Left lung (tissue), 10 donors: ENCODE results near the gene FASTK. TPM values are rescaled to one million over a fixed set of nuclear protein-coding genes. Genes with fewer than 3 reads are reported as not detected.

Experiments used
- ATAC-seq: fragments of 200-7000 bp; cut with Tn5 transposase; one replicate; pipeline ENCODE4 v1.9.1; 2020; ENCODE audit warnings: moderate library complexity
- DNase-seq, 4 donors: peaks; one replicate each; pipeline ENCODE4 v3.0.0-alpha.2; 2013 to 2020
- H3K27ac ChIP-seq, 2 donors: fragments of 200-600 bp; sonication (generic) in 1 of 2; one replicate each; pipeline versions ENCODE4 v1.5.0 to v1.8.0; 2020 to 2021
- H3K27me3 ChIP-seq, 2 donors: fragments of 200-600 bp; sonication (generic) in 1 of 2; one replicate each; pipeline versions ENCODE4 v1.5.0 to v1.8.0; 2020 to 2021
- H3K36me3 ChIP-seq, 2 donors: fragments of 200-600 bp; sonication (generic) in 1 of 2; one replicate each; pipeline versions ENCODE4 v1.5.0 to v1.8.0; 2020 to 2021
- H3K4me1 ChIP-seq, 2 donors: fragments of 200-600 bp; one replicate each; pipeline ENCODE4 v1.8.0; 2021
- H3K4me3 ChIP-seq, 2 donors: fragments of 200-600 bp; sonication (generic) in 1 of 2; one replicate each; pipeline versions ENCODE4 v1.5.0 to v1.8.0; 2020 to 2021; ENCODE audit warnings: mild to moderate bottlenecking in 1 of 2
- H3K9me3 ChIP-seq, 2 donors: fragments of 200-600 bp; sonication (generic) in 1 of 2; one replicate each; pipeline versions ENCODE4 v1.5.0 to v1.8.0; 2020 to 2021
- CTCF ChIP-seq, 2 donors: fragments of 200-600 bp; sonication (generic) in 1 of 2; IDR thresholded peaks; one replicate each; pipeline versions ENCODE4 v1.5.0 to v1.8.0; 2021; ENCODE audit warnings: antibody characterized with exemption in 2 of 2
- intact Hi-C, 2 donors: fragments of 100-400 bp; cut with DNase I; formaldehyde crosslinking; loops; one replicate each; pipeline versions ENCODE4 v1.11.2 to v1.14.2; 2022
- polyA plus RNA-seq, 6 donors: library from polyadenylated mRNA; unstranded; fragments of 120-200 nt; gene quantifications; one replicate each; pipeline ENCODE4 v1.2.1, GENCODE V29; 2013; ENCODE audit not compliant: insufficient read length in 6 of 6
- total RNA-seq, 2 donors: library from RNA; stranded (reverse); fragmentation: NEBNext Ultra II Directional; extraction: Animal tissue kit (Norgen Biotek cat#: 25700); gene quantifications; one replicate each; pipeline ENCODE4 v1.2.1, GENCODE V29; 2021
- donor health status: DM: no; HTN: yes; CAD: no.
- donor health status: DM: no; HTN: no; CAD: no.

FASTK gene
- total and polyA plus RNA-seq, 8 donors: 38.2 to 65.7 (median 54.1) TPM

- Histone ChIP-seq H3K9me3 (no peaks in the 10 kb centered on the region), H3K4me3 (no peak overlapping the region), H3K27ac (no peak overlapping the region), H3K27me3 (no peaks in the 10 kb centered on the region), H3K36me3 (peaks cover 0 to 48% of the 10 kb centered on the region in 2 donors), H3K4me1 (peaks cover 12 to 20% of the 10 kb centered on the region in 2 donors)
- no peak for ATAC-seq
- intact Hi-C loops: no loop called here
- DNase-seq: no peak
- TF ChIP-seq CTCF (IDR thresholded peaks at IDR 0.05): no peak
These were observed 45.4 kb downstream of the FASTK start for GRCh38 chr7:151035026-151035717.

- ATAC-seq: no peak
- Histone ChIP-seq H3K4me3 (no peak overlapping the region), H3K36me3 (peaks cover 0 to 48% of the 10 kb centered on the region in 2 donors), H3K4me1 (peaks cover 11 to 15% of the 10 kb centered on the region in 2 donors), H3K9me3 (no peaks in the 10 kb centered on the region), H3K27ac (no peak overlapping the region), H3K27me3 (no peaks in the 10 kb centered on the region)
- no peak for DNase-seq
- no peak for TF ChIP-seq CTCF (IDR thresholded peaks at IDR 0.05)
- intact Hi-C loops: no loop called here
These were observed 46.1 kb downstream of the FASTK start for GRCh38 chr7:151034312-151035025.

- Histone ChIP-seq H3K4me3 (no peak overlapping the region), H3K27me3 (no peaks in the 10 kb centered on the region), H3K27ac (no peak overlapping the region), H3K9me3 (no peaks in the 10 kb centered on the region), H3K36me3 (peaks cover 0 to 48% of the 10 kb centered on the region in 2 donors), H3K4me1 (peaks cover 5 to 15% of the 10 kb centered on the region in 2 donors)
- ATAC-seq: no peak
- intact Hi-C loops: no loop called here
- TF ChIP-seq CTCF (IDR thresholded peaks at IDR 0.05): no peak
- no peak for DNase-seq
These were observed 46.8 kb downstream of the FASTK start for GRCh38 chr7:151033864-151034249.

- no peak for TF ChIP-seq CTCF (IDR thresholded peaks at IDR 0.05)
- peaks cover 0 to 48% of the 10 kb centered on the region in 2 donors for H3K36me3 ChIP-seq
- H3K27me3 ChIP-seq: no peaks in the 10 kb centered on the region
- H3K27ac ChIP-seq: no peak overlapping the region
- ATAC-seq: no peak
- DNase-seq: no peak
- no peaks in the 10 kb centered on the region for H3K9me3 ChIP-seq
- peaks cover 0 to 11% of the 10 kb centered on the region in 2 donors for H3K4me1 ChIP-seq
- H3K4me3 ChIP-seq: no peak overlapping the region
- intact Hi-C loops: no loop called here
These were observed 47.4 kb downstream of the FASTK start for GRCh38 chr7:151032936-151033863.
